Medulla oblongata (tissue), 1 donor: ENCODE measurements around the gene NUP153.
"Not testable (repeated sequence)": the region's sequence is repeated elsewhere in the genome, so short reads cannot be mapped to it uniquely, and the experiment has no call there.

Experiments used
- DNase-seq: peaks from one replicate; pipeline ENCODE4 v3.0.0-alpha.2; 2015; ENCODE audit errors: extremely low spot score

Gene NUP153

DNA sequence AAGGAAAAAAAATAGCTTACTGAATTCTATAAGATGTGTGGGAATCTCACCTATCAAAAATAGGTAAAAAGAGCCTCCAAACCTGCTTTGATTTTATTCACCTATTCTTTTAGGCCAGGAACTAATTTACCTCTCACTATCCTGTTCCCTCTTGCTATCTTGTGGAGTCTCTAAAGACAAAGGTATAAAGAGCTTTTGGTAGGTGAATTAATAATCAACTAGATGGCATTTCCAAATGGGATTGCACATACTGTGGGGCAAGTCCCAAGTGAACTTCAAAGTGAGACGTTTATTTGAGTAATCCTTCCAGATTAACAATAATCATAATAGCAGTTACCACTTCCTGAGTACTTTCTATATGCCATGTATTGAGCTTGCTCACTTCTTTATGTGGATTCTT, 103.8 kb downstream of the NUP153 start:
- no peak for DNase-seq

- no peak for DNase-seq
Measured at GRCh38 chr6:17601386-17601703, 105.4 kb downstream of the NUP153 start.

- DNase-seq: peak; percentile 50
Measured at GRCh38 chr6:17600527-17601385, 106.0 kb downstream of the NUP153 start.

- DNase-seq: peak; percentile 97
Measured at GRCh38 chr6:17599877-17600526, 106.7 kb downstream of the NUP153 start, which contains the start of gene FAM8A1. Gene FAM8A1 (plus strand): TSS chr6:17600302. CDS start chr6:17600410, 108 bp downstream.

- no peak for DNase-seq
Measured at GRCh38 chr6:17596085-17596484, 110.6 kb downstream of the NUP153 start.

GRCh38 chr6:17593246-17593645, 113.5 kb downstream of the NUP153 start:
- no peak for DNase-seq

GRCh38 chr6:17591287-17591686, 115.4 kb downstream of the NUP153 start:
- DNase-seq: peak; percentile 26

- no peak for DNase-seq
Measured at GRCh38 chr6:17589406-17590096, 117.2 kb downstream of the NUP153 start.

- DNase-seq: no peak
Measured at GRCh38 chr6:17588011-17588410, 118.7 kb downstream of the NUP153 start.

GRCh38 chr6:17586623-17587022, 120.1 kb downstream of the NUP153 start:
- DNase-seq: not testable (repeated sequence)

DNA sequence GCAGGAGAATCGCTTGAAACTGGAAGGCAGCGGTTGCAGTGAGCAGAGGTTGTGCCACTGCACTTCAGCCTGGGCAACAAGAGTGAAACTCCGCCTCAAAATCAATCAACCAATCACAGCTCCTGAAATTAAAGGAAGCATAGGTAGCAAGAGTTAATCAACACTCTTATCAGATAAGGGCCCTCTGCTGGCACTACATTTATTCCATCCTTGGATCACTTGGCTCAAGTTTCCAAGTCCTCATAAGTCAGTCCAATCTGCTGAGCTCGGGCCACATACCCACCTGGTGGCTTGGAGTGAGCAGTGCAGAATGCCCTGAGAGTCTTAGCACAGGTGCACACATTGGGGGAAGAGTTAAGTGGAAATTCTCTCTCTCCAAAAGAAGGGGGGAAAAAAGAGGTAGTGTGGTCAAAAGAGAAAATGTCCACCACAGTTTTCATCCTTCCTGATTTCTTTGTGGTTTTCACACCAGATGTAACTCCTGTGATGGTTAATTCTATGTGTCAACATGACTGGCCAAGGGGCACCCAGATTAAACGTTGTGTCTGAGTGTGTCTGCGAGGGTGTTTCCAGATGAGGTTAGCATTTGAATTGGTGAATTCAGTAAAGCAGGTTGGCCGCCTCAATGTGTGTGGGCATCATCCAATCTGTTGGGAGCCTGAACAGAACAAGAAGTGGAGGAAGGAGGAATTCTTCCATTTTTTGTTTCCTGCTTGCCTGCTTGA, 120.8 kb downstream of the NUP153 start:
- DNase-seq: no peak

DNA sequence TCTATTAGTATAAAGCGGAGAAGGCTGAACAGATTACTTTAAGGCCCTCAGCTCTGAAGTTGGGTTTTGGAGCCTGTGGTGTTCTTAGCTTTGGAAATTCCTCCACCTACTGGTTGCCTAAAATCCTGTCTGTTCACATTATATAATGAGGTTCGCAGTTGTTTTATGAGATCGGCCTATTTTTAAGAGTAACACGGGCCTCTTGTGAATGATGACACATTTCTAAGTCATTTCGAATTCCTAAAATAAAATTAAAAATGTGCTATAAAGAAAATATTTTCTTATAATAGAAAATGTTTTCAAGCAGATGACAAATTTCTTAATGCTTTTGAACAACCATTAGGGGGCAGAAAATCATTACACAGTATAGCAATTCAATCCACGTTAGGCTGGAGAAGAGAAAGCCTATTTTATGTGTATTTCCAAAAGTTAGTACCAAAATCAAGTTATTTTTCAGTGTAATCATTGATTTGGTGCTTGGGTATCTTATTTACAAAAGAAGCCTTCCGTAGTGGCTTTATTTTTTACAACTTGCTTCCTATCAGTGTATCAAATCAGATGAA, 122.4 kb downstream of the NUP153 start:
- peak; percentile 92 for DNase-seq

DNA sequence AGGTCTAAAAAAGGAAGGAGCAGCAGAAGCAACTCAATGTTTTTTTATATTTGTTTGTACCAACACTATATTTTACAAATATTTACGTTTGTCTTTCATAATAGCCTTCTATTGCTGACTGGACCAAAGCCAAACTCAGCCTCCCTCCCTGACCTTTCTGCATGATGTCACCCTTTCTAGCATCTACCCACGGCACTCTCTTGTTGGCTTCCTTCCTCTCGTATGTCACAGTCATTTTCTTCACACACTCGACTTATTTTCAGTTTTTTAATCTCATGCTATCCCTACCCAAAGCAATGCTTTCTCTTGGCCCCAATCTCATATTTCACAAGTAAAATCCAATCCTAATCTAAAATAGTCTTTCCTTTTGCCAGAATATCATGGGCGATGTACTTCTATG, 122.9 kb downstream of the NUP153 start:
- DNase-seq: no peak

DNA sequence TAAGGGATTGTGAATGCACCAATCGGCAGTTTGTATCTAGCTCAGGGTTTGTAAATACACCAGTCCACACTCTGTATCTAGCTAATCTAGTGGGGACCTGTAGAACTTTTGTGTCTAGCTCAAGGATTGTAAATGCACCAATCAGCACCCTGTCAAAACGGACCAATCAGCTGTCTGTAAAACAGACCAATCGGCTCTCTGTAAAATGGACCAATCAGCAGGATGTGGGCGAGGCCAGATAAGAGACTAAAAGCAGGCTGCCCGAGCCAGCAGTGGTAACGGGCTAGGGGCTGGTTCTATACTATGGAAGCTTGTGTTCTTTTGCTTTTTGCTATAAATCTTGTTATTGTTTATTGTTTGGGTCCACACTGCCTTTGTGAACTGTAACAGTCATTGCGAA, 125.4 kb downstream of the NUP153 start:
- DNase-seq: not testable (repeated sequence)

- DNase-seq: peak; percentile 27
Measured at GRCh38 chr6:17580518-17581048, 126.1 kb downstream of the NUP153 start.

DNA sequence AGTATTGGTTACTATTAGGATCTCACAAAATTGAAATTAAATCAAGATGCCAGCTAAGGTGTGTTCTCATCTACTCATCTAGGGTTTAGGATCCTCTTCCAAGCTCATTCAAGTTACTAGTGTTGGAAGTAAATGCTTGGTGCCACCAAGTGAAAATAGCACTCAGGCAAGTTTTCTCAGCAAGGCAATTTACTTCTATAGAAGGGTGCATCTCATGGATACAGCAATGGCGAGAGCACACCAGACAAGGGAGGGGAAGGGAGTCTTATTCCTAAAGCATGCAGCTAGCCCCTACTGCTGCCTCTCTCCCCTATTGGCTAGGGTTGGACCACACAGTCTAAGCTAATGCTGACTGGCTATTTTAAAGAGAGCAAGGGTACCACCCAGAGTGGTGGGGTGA, 129.7 kb downstream of the NUP153 start:
- DNase-seq: no peak

GRCh38 chr6:17574866-17575560, 131.7 kb downstream of the NUP153 start:
- no peak for DNase-seq

DNA sequence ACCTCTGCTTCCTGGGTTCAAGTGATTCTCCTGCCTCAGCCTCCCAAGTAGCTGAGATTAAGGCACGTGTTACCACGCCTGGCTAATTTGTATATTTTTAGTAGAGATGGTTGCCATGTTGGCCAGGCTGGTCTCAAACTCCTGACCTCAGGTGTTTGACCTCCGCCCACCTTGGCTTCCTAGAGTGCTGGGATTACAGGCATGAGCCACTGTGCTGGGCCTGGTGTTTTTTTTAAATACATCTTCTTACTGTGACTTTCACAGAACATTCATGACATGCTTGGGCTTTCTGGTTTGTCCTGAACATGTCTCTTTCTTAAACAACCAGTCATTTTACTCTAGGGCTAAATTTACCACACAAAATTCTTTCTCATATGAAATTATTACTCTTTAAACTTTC, 141.3 kb downstream of the NUP153 start:
- no peak for DNase-seq
